GM12874 (cell line): ENCODE results near the gene EFCAB11.

Experiments used
- TF ChIP-seq, protein P1 (sequence below): IDR thresholded peaks from 2 replicates; pipeline ENCODE4 v1.5.1; 2011; ENCODE audit warnings: low read depth, mild to moderate bottlenecking, control low read depth, low read length, moderate library complexity; ENCODE audit not compliant: insufficient read depth

Gene EFCAB11

GRCh38 chr14:89750281-89750755 is 204.2 kb downstream of the EFCAB11 start:
- TF ChIP-seq, protein P1, sequence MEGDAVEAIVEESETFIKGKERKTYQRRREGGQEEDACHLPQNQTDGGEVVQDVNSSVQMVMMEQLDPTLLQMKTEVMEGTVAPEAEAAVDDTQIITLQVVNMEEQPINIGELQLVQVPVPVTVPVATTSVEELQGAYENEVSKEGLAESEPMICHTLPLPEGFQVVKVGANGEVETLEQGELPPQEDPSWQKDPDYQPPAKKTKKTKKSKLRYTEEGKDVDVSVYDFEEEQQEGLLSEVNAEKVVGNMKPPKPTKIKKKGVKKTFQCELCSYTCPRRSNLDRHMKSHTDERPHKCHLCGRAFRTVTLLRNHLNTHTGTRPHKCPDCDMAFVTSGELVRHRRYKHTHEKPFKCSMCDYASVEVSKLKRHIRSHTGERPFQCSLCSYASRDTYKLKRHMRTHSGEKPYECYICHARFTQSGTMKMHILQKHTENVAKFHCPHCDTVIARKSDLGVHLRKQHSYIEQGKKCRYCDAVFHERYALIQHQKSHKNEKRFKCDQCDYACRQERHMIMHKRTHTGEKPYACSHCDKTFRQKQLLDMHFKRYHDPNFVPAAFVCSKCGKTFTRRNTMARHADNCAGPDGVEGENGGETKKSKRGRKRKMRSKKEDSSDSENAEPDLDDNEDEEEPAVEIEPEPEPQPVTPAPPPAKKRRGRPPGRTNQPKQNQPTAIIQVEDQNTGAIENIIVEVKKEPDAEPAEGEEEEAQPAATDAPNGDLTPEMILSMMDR = no peak

GRCh38 chr14:89748004-89748403 is 206.5 kb downstream of the EFCAB11 start:
- TF ChIP-seq, protein P1 = no peak

- TF ChIP-seq, protein P1 = no peak
Observed at GRCh38 chr14:89747126-89747525, 207.4 kb downstream of the EFCAB11 start.

DNA sequence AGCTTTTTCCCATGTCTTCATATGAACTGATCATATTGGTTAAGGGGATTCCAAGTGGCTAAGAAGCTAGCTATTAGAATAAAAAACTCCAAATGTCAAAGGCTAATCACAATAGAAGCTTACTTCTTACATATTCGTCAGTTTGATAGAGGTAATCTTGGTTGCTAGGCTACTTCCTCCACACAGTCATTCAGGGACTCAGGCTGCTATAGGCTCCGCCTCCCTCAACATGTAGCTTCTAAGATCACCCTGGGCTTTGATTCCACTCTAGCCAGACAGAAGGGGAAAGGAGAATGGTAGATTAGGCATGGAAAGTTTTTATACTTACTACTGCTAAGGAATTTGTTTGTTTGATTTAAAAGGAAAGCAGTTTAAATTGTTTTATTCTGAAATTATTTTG is 207.9 kb downstream of the EFCAB11 start:
- TF ChIP-seq, protein P1 = no peak

DNA sequence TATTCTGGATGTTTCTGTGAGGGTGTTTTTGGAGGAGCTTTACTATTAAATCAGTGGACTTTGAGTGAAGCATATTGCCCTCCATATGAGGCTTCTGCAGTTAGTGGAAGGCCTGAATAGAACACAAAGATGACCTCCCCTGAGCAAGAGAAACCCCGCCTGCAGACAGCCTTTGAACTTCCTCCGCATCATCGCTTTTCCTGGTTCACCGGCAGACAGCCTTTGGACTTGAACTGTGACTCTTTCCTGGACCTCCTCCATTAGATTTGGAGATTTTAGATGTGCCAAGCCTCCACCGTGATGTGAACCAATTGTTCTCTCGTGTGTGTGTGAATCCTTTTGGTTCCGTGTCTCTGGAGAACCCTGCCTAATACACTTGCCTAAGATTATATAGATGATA is 208.4 kb downstream of the EFCAB11 start:
- TF ChIP-seq, protein P1 = no peak
